Loucy (cell line): ENCODE results near the gene HOXA10.

Experiments used
- H2AFZ ChIP-seq: fragments of 200-600 bp; sonication (generic); 2 replicates; pipeline ENCODE4 v1.6.0; 2016; ENCODE audit warnings: antibody characterized with exemption, mild to moderate bottlenecking, low read length, moderate library complexity
- H3F3A ChIP-seq: fragments of 200-600 bp; 2 replicates; pipeline ENCODE4 v1.6.0; 2016; ENCODE audit warnings: antibody characterized with exemption, low read depth, mild to moderate bottlenecking
- H3K27me3 ChIP-seq: fragments of 200-600 bp; sonication (generic); 2 replicates; pipeline ENCODE4 v1.6.1; 2014; ENCODE audit warnings: low read length, mild to moderate bottlenecking; ENCODE audit not compliant: insufficient read depth, poor library complexity, severe bottlenecking
- H3K36me3 ChIP-seq: fragments of 200-600 bp; sonication (generic); 2 replicates; pipeline ENCODE4 v1.6.1; 2016; ENCODE audit warnings: low read length; ENCODE audit not compliant: insufficient read depth
- H3K4me1 ChIP-seq: fragments of 200-600 bp; sonication (generic); 2 replicates; pipeline ENCODE4 v1.5.1; 2014; ENCODE audit warnings: low read length, mild to moderate bottlenecking; ENCODE audit not compliant: insufficient read depth, poor library complexity, severe bottlenecking
- H3K4me2 ChIP-seq: fragments of 200-600 bp; sonication (generic); 2 replicates; pipeline ENCODE4 v1.6.0; 2014; ENCODE audit warnings: antibody characterized with exemption, low read length, low read depth, mild to moderate bottlenecking; ENCODE audit not compliant: poor library complexity, severe bottlenecking
- H3K4me3 ChIP-seq: fragments of 200-600 bp; sonication (generic); 2 replicates; pipeline ENCODE4 v1.5.1; 2014; ENCODE audit warnings: low read length, mild to moderate bottlenecking, mixed read lengths; ENCODE audit not compliant: poor library complexity, severe bottlenecking
- H3K79me2 ChIP-seq: fragments of 200-600 bp; sonication (generic); 2 replicates; pipeline ENCODE4 v1.6.1; 2014; ENCODE audit warnings: low read length; ENCODE audit not compliant: insufficient read depth
- H3K9ac ChIP-seq: fragments of 200-600 bp; sonication (generic); 2 replicates; pipeline ENCODE4 v1.6.0; 2014; ENCODE audit warnings: mild to moderate bottlenecking, low read depth, low read length, moderate library complexity; ENCODE audit not compliant: poor library complexity, severe bottlenecking
- H3K9me2 ChIP-seq: fragments of 200-600 bp; sonication (generic); replicated peaks from 2 replicates; pipeline ENCODE4 v1.6.1; 2016; ENCODE audit warnings: low read depth, low read length, mixed read lengths
- H3K9me3 ChIP-seq: fragments of 200-600 bp; sonication (generic); 2 replicates; pipeline ENCODE4 v1.6.1; 2014; ENCODE audit warnings: mild to moderate bottlenecking, antibody characterized with exemption, low read length, low read depth; ENCODE audit not compliant: insufficient read depth
- H4K20me1 ChIP-seq: fragments of 200-600 bp; sonication (generic); 2 replicates; pipeline ENCODE4 v1.6.0; 2014; ENCODE audit warnings: antibody characterized with exemption, low read length, mild to moderate bottlenecking; ENCODE audit not compliant: insufficient read depth, poor library complexity, severe bottlenecking
- EZH2phosphoT487 ChIP-seq: fragments of 200-600 bp; IDR thresholded peaks from 2 replicates; pipeline ENCODE4 v1.6.1; 2018; ENCODE audit warnings: antibody characterized with exemption, mild to moderate bottlenecking, moderate library complexity, borderline replicate concordance
- TF ChIP-seq, protein P1 (sequence below): fragments of 200-600 bp; sonication (generic); conservative IDR thresholded peaks from 2 replicates; pipeline ENCODE4 v1.5.1; 2014; ENCODE audit warnings: mild to moderate bottlenecking, antibody characterized with exemption, low read length

The HOXA10 gene

DNA sequence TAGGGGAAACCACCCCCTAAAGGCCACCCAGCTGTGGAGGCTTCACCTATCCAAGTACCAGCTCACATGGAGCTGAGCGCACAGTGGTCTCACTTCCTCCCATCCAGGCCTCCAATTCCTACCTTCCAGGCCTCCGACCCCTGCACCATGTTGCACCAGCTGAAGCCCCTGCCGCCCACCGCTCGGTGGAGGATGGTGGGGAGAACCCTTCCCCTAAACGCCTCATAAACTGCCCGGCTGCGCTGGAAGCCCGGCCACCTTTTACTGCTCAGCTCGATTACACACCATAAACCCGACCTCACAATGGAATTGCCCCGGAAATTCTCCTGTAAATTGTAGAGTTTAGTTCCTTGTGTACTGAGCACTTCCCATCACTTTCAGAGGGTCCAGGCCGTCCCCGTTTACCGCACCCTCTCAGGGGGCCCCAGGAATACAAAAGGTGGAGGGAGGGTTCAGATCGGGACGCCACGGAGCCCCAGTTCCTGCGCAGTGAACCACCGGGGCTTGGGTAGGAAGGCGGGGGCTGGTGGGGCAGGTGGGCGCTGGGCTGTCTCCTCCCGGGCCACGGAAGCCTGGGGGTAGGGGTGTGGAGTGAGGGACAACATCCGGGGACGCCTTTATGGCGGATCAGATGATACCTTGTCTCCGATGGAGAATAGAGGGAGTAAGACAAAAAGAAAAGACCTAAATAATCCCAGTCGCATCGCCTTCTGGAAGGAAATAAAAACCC is 16.3 kb downstream of the HOXA10 start:
- no peak for TF ChIP-seq EZH2phosphoT487
- TF ChIP-seq, protein P1, sequence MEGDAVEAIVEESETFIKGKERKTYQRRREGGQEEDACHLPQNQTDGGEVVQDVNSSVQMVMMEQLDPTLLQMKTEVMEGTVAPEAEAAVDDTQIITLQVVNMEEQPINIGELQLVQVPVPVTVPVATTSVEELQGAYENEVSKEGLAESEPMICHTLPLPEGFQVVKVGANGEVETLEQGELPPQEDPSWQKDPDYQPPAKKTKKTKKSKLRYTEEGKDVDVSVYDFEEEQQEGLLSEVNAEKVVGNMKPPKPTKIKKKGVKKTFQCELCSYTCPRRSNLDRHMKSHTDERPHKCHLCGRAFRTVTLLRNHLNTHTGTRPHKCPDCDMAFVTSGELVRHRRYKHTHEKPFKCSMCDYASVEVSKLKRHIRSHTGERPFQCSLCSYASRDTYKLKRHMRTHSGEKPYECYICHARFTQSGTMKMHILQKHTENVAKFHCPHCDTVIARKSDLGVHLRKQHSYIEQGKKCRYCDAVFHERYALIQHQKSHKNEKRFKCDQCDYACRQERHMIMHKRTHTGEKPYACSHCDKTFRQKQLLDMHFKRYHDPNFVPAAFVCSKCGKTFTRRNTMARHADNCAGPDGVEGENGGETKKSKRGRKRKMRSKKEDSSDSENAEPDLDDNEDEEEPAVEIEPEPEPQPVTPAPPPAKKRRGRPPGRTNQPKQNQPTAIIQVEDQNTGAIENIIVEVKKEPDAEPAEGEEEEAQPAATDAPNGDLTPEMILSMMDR: no peak
- Histone ChIP-seq H3K4me3 (peak overlapping the region; percentile 94), H3K9me2 (no peaks in the 10 kb centered on the region), H3K4me1 (peaks cover 27% of the 10 kb centered on the region), H3K4me2 (peak overlapping the region; percentile 91), H3K36me3 (peaks cover 9% of the 10 kb centered on the region), H3K9ac (peak overlapping the region; percentile 99), H4K20me1 (peaks cover 11% of the 10 kb centered on the region), H3K27me3 (peaks cover 11% of the 10 kb centered on the region), H3K9me3 (no peaks in the 10 kb centered on the region), H2AFZ (no peak overlapping the region), H3F3A (peaks cover 10% of the 10 kb centered on the region; the same call in 1 of the 2 replicates), H3K79me2 (peaks cover 98% of the 10 kb centered on the region)

GRCh38 chr7:27156916-27157701 is 17.0 kb downstream of the HOXA10 start:
- Histone ChIP-seq H3K79me2 (peaks cover 98% of the 10 kb centered on the region), H3K27me3 (peaks cover 6% of the 10 kb centered on the region), H3K9ac (peak overlapping the region; percentile 99), H3K36me3 (0 out of 2 replicates have a peak, but pooled peaks cover 3% of the 10 kb centered on the region), H3F3A (peaks cover 5% of the 10 kb centered on the region; the same call in 1 of the 2 replicates), H3K4me1 (peaks cover 29% of the 10 kb centered on the region), H3K4me2 (peak overlapping the region; percentile 91), H3K9me3 (no peaks in the 10 kb centered on the region), H4K20me1 (peaks cover 5% of the 10 kb centered on the region), H3K9me2 (no peaks in the 10 kb centered on the region), H2AFZ (no peak overlapping the region), H3K4me3 (peak overlapping the region; percentile 94)
- no peak for TF ChIP-seq EZH2phosphoT487
- TF ChIP-seq, protein P1: no peak

GRCh38 chr7:27156508-27156898 is 17.6 kb downstream of the HOXA10 start, which contains the start of gene HOXA7:
TSS of gene HOXA7 (minus strand) at chr7:27156675. CDS start at chr7:27156545, 130 bp downstream.
- Histone ChIP-seq H3K4me2 (peak within 1 kb of the TSS; percentile 91), H3K9ac (peak within 1 kb of the TSS; percentile 99)

More at GRCh38 chr7:27156508-27156898, 17.6 kb downstream of the HOXA10 start, which contains the start of gene HOXA7:
- Histone ChIP-seq H3K36me3 (0 out of 2 replicates have a peak, but pooled peaks cover 3% of the 10 kb centered on the region), H3K4me3 (peak within 1 kb of the TSS; percentile 94), H3F3A (no peaks in the 10 kb centered on the region), H2AFZ (no peak within 1 kb of the TSS), H3K9me2 (no peaks in the 10 kb centered on the region), H3K9me3 (no peaks in the 10 kb centered on the region), H3K4me1 (peaks cover 29% of the 10 kb centered on the region), H3K79me2 (peaks cover 98% of the 10 kb centered on the region), H3K27me3 (peaks cover 8% of the 10 kb centered on the region), H4K20me1 (peaks cover 8% of the 10 kb centered on the region)
- TF ChIP-seq, protein P1: no peak
- TF ChIP-seq EZH2phosphoT487: no peak
